Activated CD8-positive, alpha-beta memory T cell treated with anti-CD3 and anti-CD28 coated beads for 36 hours (primary cell): ENCODE measurements around the gene UQCC5. TPM values are rescaled to one million over a fixed set of nuclear protein-coding genes. Genes with fewer than 3 reads are reported as not detected.

Experiments used
- CTCF ChIA-PET: fragments of 350-600 bp; sonication (Branson Sonifier 250); formaldehyde crosslinking; loops from one replicate; lab custom pipeline; 2021; ENCODE audit warnings: antibody characterized with exemption; lab: Charles Lee
- POLR2A ChIA-PET: fragments of 350-600 bp; sonication (Branson Sonifier 250); formaldehyde crosslinking; loops from one replicate; lab custom pipeline; 2021; ENCODE audit warnings: antibody characterized with exemption; lab: Charles Lee
- total RNA-seq, 2 experiments: library from RNA; stranded (reverse); gene quantifications; one replicate each; pipeline ENCODE4 v1.2.3, GENCODE V29; 2021

UQCC5 gene
- total RNA-seq, 2 experiments from 2014 or later, result 18.6 to 21.6 TPM

GRCh38 chr3:52529376-52530333, 6.8 kb upstream of the UQCC5 start:
- POLR2A ChIA-PET, result interaction anchor here (0.6 kb wide), 1 partner anchor 19 kb away, joined by 4 read pairs; no protein-coding TSS in a partner anchor
- CTCF ChIA-PET, result interaction anchor here (1.2 kb wide), 1 partner anchor 134 kb away, joined by 3 read pairs; no protein-coding TSS in a partner anchor

GRCh38 chr3:52530918-52531826, 5.2 kb upstream of the UQCC5 start:
- CTCF ChIA-PET, result interaction anchor here (1.2 kb wide), 1 partner anchor 132 kb away, joined by 3 read pairs; no protein-coding TSS in a partner anchor
- POLR2A ChIA-PET, result no interaction called here

GRCh38 chr3:52531860-52532516, 4.4 kb upstream of the UQCC5 start:
- CTCF ChIA-PET, result no interaction called here

GRCh38 chr3:52532517-52532837, 3.9 kb upstream of the UQCC5 start:
- ChIA-PET CTCF (no interaction called here), POLR2A (interaction anchor here (0.6 to 1.0 kb wide), 2 partner anchors 9 to 88 kb away, joined by 3 read pairs; no protein-coding TSS in a partner anchor)

More at GRCh38 chr3:52531860-52532516, 4.4 kb upstream of the UQCC5 start:
- POLR2A ChIA-PET, result no interaction called here

- POLR2A ChIA-PET, result interaction anchor here (0.6 to 1.0 kb wide), 2 partner anchors 9 to 87 kb away, joined by 3 read pairs; no protein-coding TSS in a partner anchor
- CTCF ChIA-PET, result no interaction called here
These were observed 3.4 kb upstream of the UQCC5 start for GRCh38 chr3:52532838-52533622.

GRCh38 chr3:52533623-52534280, 2.7 kb upstream of the UQCC5 start, which contains the start of gene NT5DC2:
Gene NT5DC2, minus strand, starts transcription at chr3:52533857. Its CDS starts 120 bp downstream, at chr3:52533737.
- ChIA-PET CTCF (no interaction called here), POLR2A (no interaction called here)

GRCh38 chr3:52534281-52535183, 1.9 kb upstream of the UQCC5 start:
- POLR2A ChIA-PET, result interaction anchor here (0.6 kb wide), 1 partner anchor 134 kb away, joined by 3 read pairs; no protein-coding TSS in a partner anchor
- CTCF ChIA-PET, result no interaction called here

- CTCF ChIA-PET, result interaction anchor here (0.7 to 1.3 kb wide), 4 partner anchors 9 to 481 kb away, joined by 3 read pairs; no protein-coding TSS in a partner anchor
- POLR2A ChIA-PET, result interaction anchor here (0.7 to 1.2 kb wide), 4 partner anchors 9 to 170 kb away, joined by 3 read pairs; partner anchors contain the start of genes GLT8D1 and SPCS1
These were observed 844 bp upstream of the UQCC5 start for GRCh38 chr3:52535411-52536111.

GRCh38 chr3:52536112-52536368, 365 bp upstream of the UQCC5 start:
- POLR2A ChIA-PET, result interaction anchor here (0.7 to 1.2 kb wide), 4 partner anchors 9 to 169 kb away, joined by 3 read pairs; partner anchors contain the start of genes GLT8D1 and SPCS1
- CTCF ChIA-PET, result interaction anchor here (0.7 to 1.3 kb wide), 4 partner anchors 9 to 481 kb away, joined by 3 read pairs; no protein-coding TSS in a partner anchor

- CTCF ChIA-PET, result interaction anchor here (1.0 kb wide), 1 partner anchor 98 kb away, joined by 3 read pairs; no protein-coding TSS in a partner anchor
- POLR2A ChIA-PET, result no interaction called here
These were observed 788 bp downstream of the UQCC5 start for GRCh38 chr3:52537165-52537620.

- ChIA-PET CTCF (interaction anchor here (1.0 kb wide), 1 partner anchor 98 kb away, joined by 3 read pairs; no protein-coding TSS in a partner anchor), POLR2A (no interaction called here)
These were observed 1.5 kb downstream of the UQCC5 start for GRCh38 chr3:52537726-52538421.

- ChIA-PET CTCF (interaction anchor here (0.7 to 1.2 kb wide), 2 partner anchors 13 to 118 kb away, joined by 3 read pairs; no protein-coding TSS in a partner anchor), POLR2A (interaction anchor here (0.7 kb wide), 1 partner anchor 1018 kb away, joined by 5 read pairs; no protein-coding TSS in a partner anchor)
These were observed 2.7 kb downstream of the UQCC5 start for GRCh38 chr3:52539010-52539653.

- ChIA-PET CTCF (no interaction called here), POLR2A (interaction anchor here (0.5 kb wide), 1 partner anchor 71 kb away, joined by 3 read pairs; no protein-coding TSS in a partner anchor)
These were observed 4.6 kb downstream of the UQCC5 start for GRCh38 chr3:52541050-52541449.

GRCh38 chr3:52544937-52545336, 8.5 kb downstream of the UQCC5 start:
- ChIA-PET POLR2A (no interaction called here), CTCF (interaction anchor here (0.8 kb wide), 1 partner anchor 9 kb away, joined by 3 read pairs; the partner anchor contains the start of gene UQCC5)
